Suprapubic skin (tissue), 4 donors: Measurements from ENCODE around the gene MEAK7. TPM values are rescaled to one million over a fixed set of nuclear protein-coding genes. Genes with fewer than 3 reads are reported as not detected.

Source experiments
- DNase-seq, 2 donors: peaks; one replicate each; pipeline ENCODE4 v3.0.0-alpha.2; 2019; ENCODE audit warnings: low spot score in 2 of 2
- H3K27ac ChIP-seq: fragments of 200-600 bp; sonication (generic); one replicate; pipeline ENCODE4 v1.5.1; 2019
- H3K27me3 ChIP-seq: fragments of 200-600 bp; sonication (generic); one replicate; pipeline ENCODE4 v1.5.1; 2019
- H3K36me3 ChIP-seq: fragments of 200-600 bp; sonication (generic); one replicate; pipeline ENCODE4 v1.5.1; 2019
- H3K4me1 ChIP-seq: fragments of 200-600 bp; sonication (generic); one replicate; pipeline ENCODE4 v1.5.1; 2019
- H3K4me3 ChIP-seq: fragments of 200-600 bp; sonication (generic); one replicate; pipeline ENCODE4 v1.5.1; 2019; ENCODE audit warnings: mild to moderate bottlenecking
- H3K9me3 ChIP-seq: fragments of 200-600 bp; sonication (generic); one replicate; pipeline ENCODE4 v1.5.1; 2019
- EP300 ChIP-seq: sonication (generic); formaldehyde crosslinking; IDR thresholded peaks from one replicate; pipeline ENCODE4 v1.6.1; 2017; ENCODE audit warnings: antibody characterized with exemption
- POLR2A ChIP-seq, 2 donors: fragments of 450-650 bp; IDR thresholded peaks; one replicate each; pipeline ENCODE4 v1.6.1; 2017; ENCODE audit warnings: antibody characterized with exemption in 2 of 2, mild to moderate bottlenecking in 2 of 2, moderate library complexity in 2 of 2
- POLR2AphosphoS5 ChIP-seq, 3 donors: sonication (generic); formaldehyde crosslinking; IDR thresholded peaks; one replicate each; pipeline ENCODE4 v1.6.1; 2017; ENCODE audit warnings: antibody characterized with exemption in 3 of 3
- WGBS: methylation state at CpG from one replicate; pipeline ENCODE4 v1.1.5; 2018; 5-methylcytosine and 5-hydroxymethylcytosine counted together
- total RNA-seq, 4 donors: library from RNA; depleted of rRNA; stranded (reverse); fragments of >200 nt; gene quantifications; one replicate each; pipeline ENCODE4 v1.1.0, GENCODE V29; 2016
- TF ChIP-seq, protein P1 (sequence below), 2 donors: fragments of 200-600 bp in 1 of 2; fragments of 450-650 bp in 1 of 2; sonication (generic) in 1 of 2; IDR thresholded peaks; one replicate each; pipeline ENCODE4 v1.5.1; 2016 to 2019; ENCODE audit warnings: antibody characterized with exemption in 2 of 2, mild to moderate bottlenecking in 1 of 2, moderate library complexity in 1 of 2

Gene MEAK7
- total RNA-seq, 4 donors from 2014 or later = 9.2 to 17.9 (median 13.6) TPM

DNA sequence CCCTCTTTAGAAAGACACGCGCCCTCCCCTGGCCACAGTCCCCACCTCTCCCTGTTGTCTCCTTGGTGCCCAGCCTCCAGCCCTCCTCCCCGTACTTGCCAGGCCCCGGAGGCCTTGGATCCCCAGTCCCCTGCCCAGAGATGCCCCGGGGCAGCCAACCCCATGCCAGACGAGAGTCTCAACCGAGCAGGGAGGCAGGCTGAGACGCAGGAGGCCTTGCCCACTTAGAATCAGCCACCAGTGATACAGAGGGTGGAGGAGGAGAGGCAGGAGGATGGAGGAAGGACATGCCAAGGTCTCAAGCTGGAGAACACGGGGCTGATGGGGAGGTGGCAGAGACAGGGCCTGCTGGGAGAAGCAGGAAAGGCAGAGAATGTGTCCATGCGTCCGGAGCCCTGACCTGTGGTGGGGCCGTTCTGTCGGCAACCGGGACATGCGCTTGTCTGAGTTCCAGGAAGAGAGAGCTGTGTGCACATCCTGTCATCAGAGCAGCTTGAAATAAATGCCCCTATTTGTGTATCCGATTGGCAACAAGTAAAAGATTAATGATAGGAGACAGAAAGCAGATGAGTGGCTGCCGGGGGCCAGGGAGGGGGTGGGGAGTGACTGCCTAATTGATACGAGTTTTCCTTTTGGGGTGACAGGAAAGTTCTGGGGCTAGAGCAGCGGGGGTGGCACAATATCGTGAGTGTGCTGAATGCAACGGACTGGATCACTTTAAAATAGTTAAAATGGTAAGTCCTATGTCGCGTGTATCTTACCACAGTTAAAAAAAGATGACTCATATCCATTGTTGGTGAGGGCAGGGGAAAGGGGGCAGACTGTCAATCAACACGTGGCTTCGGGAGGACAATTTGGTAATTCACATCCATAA lies 44.7 kb upstream of the MEAK7 start:
- peak overlapping the region; percentile 1 for H3K4me3 ChIP-seq
- peaks cover 22% of the 10 kb centered on the region for H3K27me3 ChIP-seq
- no peak for DNase-seq
- no peaks in the 10 kb centered on the region for H3K4me1 ChIP-seq
- no peak for TF ChIP-seq POLR2AphosphoS5 (IDR thresholded peaks at IDR 0.05)
- TF ChIP-seq POLR2A (IDR thresholded peaks at IDR 0.05) = no peak
- no peak for TF ChIP-seq EP300
- TF ChIP-seq, protein P1, sequence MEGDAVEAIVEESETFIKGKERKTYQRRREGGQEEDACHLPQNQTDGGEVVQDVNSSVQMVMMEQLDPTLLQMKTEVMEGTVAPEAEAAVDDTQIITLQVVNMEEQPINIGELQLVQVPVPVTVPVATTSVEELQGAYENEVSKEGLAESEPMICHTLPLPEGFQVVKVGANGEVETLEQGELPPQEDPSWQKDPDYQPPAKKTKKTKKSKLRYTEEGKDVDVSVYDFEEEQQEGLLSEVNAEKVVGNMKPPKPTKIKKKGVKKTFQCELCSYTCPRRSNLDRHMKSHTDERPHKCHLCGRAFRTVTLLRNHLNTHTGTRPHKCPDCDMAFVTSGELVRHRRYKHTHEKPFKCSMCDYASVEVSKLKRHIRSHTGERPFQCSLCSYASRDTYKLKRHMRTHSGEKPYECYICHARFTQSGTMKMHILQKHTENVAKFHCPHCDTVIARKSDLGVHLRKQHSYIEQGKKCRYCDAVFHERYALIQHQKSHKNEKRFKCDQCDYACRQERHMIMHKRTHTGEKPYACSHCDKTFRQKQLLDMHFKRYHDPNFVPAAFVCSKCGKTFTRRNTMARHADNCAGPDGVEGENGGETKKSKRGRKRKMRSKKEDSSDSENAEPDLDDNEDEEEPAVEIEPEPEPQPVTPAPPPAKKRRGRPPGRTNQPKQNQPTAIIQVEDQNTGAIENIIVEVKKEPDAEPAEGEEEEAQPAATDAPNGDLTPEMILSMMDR (IDR thresholded peaks at IDR 0.05) = no peak
- H3K36me3 ChIP-seq = no peaks in the 10 kb centered on the region
- peak overlapping the region; percentile 51 for H3K27ac ChIP-seq
- 54% methylated on average over 25 of the region's 25 CpGs for WGBS
- no peaks in the 10 kb centered on the region for H3K9me3 ChIP-seq

DNA sequence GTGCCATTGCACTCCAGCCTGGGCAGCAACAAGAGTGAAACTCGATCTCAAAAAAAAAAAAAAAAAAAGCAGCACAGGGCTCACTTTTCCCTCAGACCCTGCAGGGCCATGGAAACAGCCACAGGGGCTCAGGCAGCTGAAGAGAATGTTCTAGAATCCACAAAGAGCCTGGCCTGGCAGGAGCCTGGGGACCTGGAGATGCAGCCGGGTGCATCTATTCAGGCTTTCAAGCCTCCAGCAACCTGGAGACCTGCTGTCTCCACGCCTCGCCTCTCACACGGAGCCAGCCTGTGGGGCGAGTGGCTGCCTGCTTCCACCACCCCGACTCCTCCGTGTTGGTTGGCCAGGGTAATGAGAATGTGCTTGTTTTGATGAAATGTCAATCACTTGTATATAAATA lies 44.0 kb upstream of the MEAK7 start:
- no peak overlapping the region for H3K4me3 ChIP-seq
- H3K36me3 ChIP-seq = no peaks in the 10 kb centered on the region
- H3K9me3 ChIP-seq = no peaks in the 10 kb centered on the region
- H3K27ac ChIP-seq = peak overlapping the region; percentile 51
- TF ChIP-seq, protein P1 (IDR thresholded peaks at IDR 0.05) = no peak
- TF ChIP-seq EP300 (no peak), POLR2A (IDR thresholded peaks at IDR 0.05) (no peak), POLR2AphosphoS5 (IDR thresholded peaks at IDR 0.05) (no peak)
- H3K27me3 ChIP-seq = peaks cover 22% of the 10 kb centered on the region
- no peak for DNase-seq
- no peaks in the 10 kb centered on the region for H3K4me1 ChIP-seq
- 47% methylated on average over 7 of the region's 8 CpGs for WGBS

DNA sequence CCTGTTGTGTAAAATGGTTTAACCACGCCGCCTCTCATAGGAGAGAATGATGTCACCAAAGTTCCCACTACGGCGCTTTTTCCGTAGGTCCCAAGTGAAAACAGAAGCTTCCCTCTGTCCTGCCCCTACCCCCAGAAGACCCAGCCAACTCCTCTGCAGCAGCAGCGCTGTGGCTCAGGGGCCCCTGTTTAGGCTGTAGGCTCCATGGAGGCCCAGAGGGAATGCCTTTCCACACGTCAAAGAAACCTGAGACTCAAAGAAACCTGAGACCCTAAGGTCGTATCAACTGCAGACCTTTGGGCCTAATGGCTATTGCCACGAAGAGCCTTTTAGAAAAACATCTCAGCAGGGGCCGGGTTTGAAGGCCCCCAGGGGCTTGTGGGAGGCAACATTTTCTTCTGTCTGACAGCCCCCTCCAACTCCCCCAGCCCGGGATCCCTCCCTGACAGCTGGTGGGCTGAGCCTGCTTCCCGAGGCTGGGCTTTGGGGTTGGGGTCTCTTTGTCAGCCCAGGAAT lies 43.1 kb upstream of the MEAK7 start:
- Histone ChIP-seq H3K9me3 (no peaks in the 10 kb centered on the region), H3K4me1 (no peaks in the 10 kb centered on the region), H3K4me3 (no peak overlapping the region), H3K27me3 (peaks cover 22% of the 10 kb centered on the region), H3K36me3 (no peaks in the 10 kb centered on the region), H3K27ac (no peak overlapping the region)
- no peak for DNase-seq
- WGBS = 81% methylated on average over 6 of the region's 12 CpGs
- TF ChIP-seq POLR2AphosphoS5 (IDR thresholded peaks at IDR 0.05) (no peak), POLR2A (IDR thresholded peaks at IDR 0.05) (no peak), EP300 (no peak)
- TF ChIP-seq, protein P1 (IDR thresholded peaks at IDR 0.05) = no peak

DNA sequence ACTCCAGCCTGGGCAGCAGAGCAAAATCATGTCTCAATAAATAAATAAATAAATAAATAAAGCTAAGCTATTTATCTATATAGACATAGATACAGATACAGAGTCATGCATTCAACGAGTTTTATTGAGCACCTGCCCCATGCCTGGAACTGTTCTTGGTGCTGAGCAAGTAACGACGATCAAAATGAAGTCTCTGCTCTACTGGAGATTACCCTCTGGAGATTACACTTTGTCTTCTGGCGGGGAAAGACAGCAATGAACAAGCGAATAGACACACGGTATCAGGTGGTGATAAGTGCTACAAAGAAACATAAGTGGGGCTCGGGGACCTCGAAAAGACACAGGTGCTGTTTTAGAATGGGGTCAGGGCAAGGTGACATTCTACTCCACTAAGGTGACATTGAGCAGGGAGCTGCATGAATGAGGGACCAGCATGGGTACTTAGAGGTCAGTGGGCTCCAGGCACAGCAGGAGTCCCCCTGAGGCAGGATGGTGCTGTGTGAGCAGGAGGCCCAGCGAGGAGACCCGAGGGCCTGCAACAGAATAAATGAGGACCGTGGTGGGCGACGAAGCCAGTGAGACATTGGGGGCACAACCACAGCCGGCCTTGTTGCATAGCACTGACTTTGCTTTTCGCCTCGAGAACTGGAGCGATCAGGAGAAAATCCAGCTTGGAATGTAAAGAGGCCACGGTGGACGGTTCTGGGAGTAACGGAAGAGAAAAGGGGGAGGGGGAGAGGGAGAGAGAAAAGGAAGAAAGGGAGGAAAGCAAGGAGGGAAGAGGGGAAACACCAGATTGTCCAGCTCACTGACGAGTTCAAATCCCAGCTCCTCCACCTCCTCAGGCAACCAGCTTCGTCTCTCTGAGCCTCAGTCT lies 42.4 kb upstream of the MEAK7 start:
- no peak overlapping the region for H3K27ac ChIP-seq
- H3K9me3 ChIP-seq = no peaks in the 10 kb centered on the region
- no peaks in the 10 kb centered on the region for H3K4me1 ChIP-seq
- no peak overlapping the region for H3K4me3 ChIP-seq
- no peak for DNase-seq
- TF ChIP-seq POLR2A (IDR thresholded peaks at IDR 0.05) = no peak
- TF ChIP-seq POLR2AphosphoS5 (IDR thresholded peaks at IDR 0.05) = no peak
- no peak for TF ChIP-seq EP300
- 84% methylated on average over 22 of the region's 22 CpGs for WGBS
- H3K36me3 ChIP-seq = no peaks in the 10 kb centered on the region
- H3K27me3 ChIP-seq = peaks cover 22% of the 10 kb centered on the region

DNA sequence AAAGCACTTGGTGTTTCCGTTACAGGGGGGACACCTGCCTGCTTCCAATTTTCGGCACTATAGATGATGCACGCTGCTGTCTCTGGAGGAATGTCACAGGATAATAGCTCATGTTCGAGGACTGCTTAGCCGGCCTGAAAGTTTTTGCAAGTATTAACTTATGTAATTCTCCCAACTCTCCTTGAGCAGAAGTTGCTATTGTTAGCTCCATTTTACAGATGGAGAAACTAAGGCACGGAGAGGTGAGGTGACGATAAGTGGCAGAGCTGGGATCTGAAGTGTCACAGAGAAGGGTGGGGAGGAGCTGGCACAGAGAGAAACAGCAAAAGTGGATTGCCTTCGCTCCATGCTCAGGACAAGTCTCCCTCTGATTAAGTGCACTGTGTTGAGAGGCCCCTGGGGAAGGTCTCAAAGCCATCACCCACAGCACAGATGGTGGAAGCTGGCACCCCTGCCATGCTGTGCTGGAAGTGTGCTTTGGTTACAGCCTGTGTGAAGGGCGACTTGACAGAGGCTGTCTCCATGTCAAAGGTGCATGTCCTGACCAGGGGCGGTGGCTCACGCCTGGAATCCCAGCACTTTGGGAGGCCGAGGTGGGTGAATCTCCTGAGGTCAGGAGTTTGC lies 40.8 kb upstream of the MEAK7 start:
- Histone ChIP-seq H3K27ac (no peak overlapping the region), H3K36me3 (no peaks in the 10 kb centered on the region), H3K4me3 (no peak overlapping the region), H3K27me3 (peaks cover 22% of the 10 kb centered on the region), H3K9me3 (no peaks in the 10 kb centered on the region), H3K4me1 (no peaks in the 10 kb centered on the region)
- DNase-seq = no peak
- no peak for TF ChIP-seq POLR2A (IDR thresholded peaks at IDR 0.05)
- no peak for TF ChIP-seq EP300
- TF ChIP-seq, protein P1 (IDR thresholded peaks at IDR 0.05) = no peak
- TF ChIP-seq POLR2AphosphoS5 (IDR thresholded peaks at IDR 0.05) = no peak
- 51% methylated on average over 8 of the region's 12 CpGs for WGBS
